Endothelial cell of hepatic sinusoid (primary cell): ENCODE data around the gene SQSTM1.
"Not testable (repeated sequence)": the region's sequence is repeated elsewhere in the genome, so short reads cannot be mapped to it uniquely, and the experiment has no call there.

Source experiments
- in situ Hi-C: cut with HindIII; loops from 2 replicates; pipeline ENCODE4 v1.10.0; 2017; ENCODE audit warnings: low sequenced_read_pairs

Gene SQSTM1

GRCh38 chr5:179871533-179871932, 50.8 kb downstream of the SQSTM1 start:
- in situ Hi-C loops: not testable (repeated sequence)

GRCh38 chr5:179872055-179872827, 51.5 kb downstream of the SQSTM1 start:
- in situ Hi-C loops: no loop called here

GRCh38 chr5:179872828-179873575, 52.3 kb downstream of the SQSTM1 start:
- in situ Hi-C loops: no loop called here

- in situ Hi-C loops: no loop called here
Observed at GRCh38 chr5:179873588-179874110, 52.9 kb downstream of the SQSTM1 start.

GRCh38 chr5:179874136-179874535, 53.4 kb downstream of the SQSTM1 start:
- in situ Hi-C loops: no loop called here

- in situ Hi-C loops: no loop called here
Observed at GRCh38 chr5:179874536-179875292, 54.0 kb downstream of the SQSTM1 start.

GRCh38 chr5:179875741-179876609, 55.3 kb downstream of the SQSTM1 start:
- in situ Hi-C loops: no loop called here

- in situ Hi-C loops: no loop called here
Observed at GRCh38 chr5:179876610-179876952, 55.9 kb downstream of the SQSTM1 start.

GRCh38 chr5:179878222-179879002, 57.7 kb downstream of the SQSTM1 start:
- in situ Hi-C loops: no loop called here

GRCh38 chr5:179879003-179879689, 58.4 kb downstream of the SQSTM1 start:
- in situ Hi-C loops: no loop called here

- in situ Hi-C loops: loop anchor here (5.0 kb wide), 1 partner anchor 52 kb away; no protein-coding TSS in a partner anchor
Observed at GRCh38 chr5:179879690-179880010, 58.9 kb downstream of the SQSTM1 start.

GRCh38 chr5:179880066-179880650, 59.5 kb downstream of the SQSTM1 start:
- in situ Hi-C loops: loop anchor here (5.0 kb wide), 1 partner anchor 53 kb away; no protein-coding TSS in a partner anchor

GRCh38 chr5:179880848-179881590, 60.3 kb downstream of the SQSTM1 start:
- in situ Hi-C loops: loop anchor here (5.0 kb wide), 1 partner anchor 54 kb away; no protein-coding TSS in a partner anchor

GRCh38 chr5:179882338-179882737, 61.6 kb downstream of the SQSTM1 start:
- in situ Hi-C loops: loop anchor here (5.0 kb wide), 1 partner anchor 55 kb away; no protein-coding TSS in a partner anchor

GRCh38 chr5:179883163-179883562, 62.5 kb downstream of the SQSTM1 start:
- in situ Hi-C loops: loop anchor here (5.0 kb wide), 1 partner anchor 56 kb away; no protein-coding TSS in a partner anchor

GRCh38 chr5:179885491-179886090, 64.9 kb downstream of the SQSTM1 start:
- in situ Hi-C loops: no loop called here

GRCh38 chr5:179886190-179886911, 65.6 kb downstream of the SQSTM1 start:
- in situ Hi-C loops: no loop called here
